Globus pallidus (tissue), 1 donor: ENCODE measurements around the gene KRT7.
"Not testable (repeated sequence)": the region's sequence is repeated elsewhere in the genome, so short reads cannot be mapped to it uniquely, and the experiment has no call there.

Experiments used
- DNase-seq: peaks from one replicate; pipeline ENCODE4 v3.0.0-alpha.2; 2015; ENCODE audit warnings: low spot score

The KRT7 gene

GRCh38 chr12:52278575-52279421, 45.8 kb downstream of the KRT7 start:
- peak; percentile 61 for DNase-seq

- DNase-seq = no peak
These were observed 46.6 kb downstream of the KRT7 start for GRCh38 chr12:52279422-52280318.

GRCh38 chr12:52280319-52280795, 47.3 kb downstream of the KRT7 start:
- DNase-seq = no peak

GRCh38 chr12:52280796-52281560, 47.9 kb downstream of the KRT7 start:
- DNase-seq = no peak

GRCh38 chr12:52284562-52285171, 51.6 kb downstream of the KRT7 start:
- DNase-seq = no peak

GRCh38 chr12:52285172-52285745, 52.2 kb downstream of the KRT7 start:
- no peak for DNase-seq

- no peak for DNase-seq
These were observed 52.9 kb downstream of the KRT7 start for GRCh38 chr12:52285851-52286530.

GRCh38 chr12:52286857-52287785, 54.1 kb downstream of the KRT7 start:
- not testable (repeated sequence) for DNase-seq

GRCh38 chr12:52287816-52288805, 55.1 kb downstream of the KRT7 start:
- DNase-seq = not testable (repeated sequence)

- not testable (repeated sequence) for DNase-seq
These were observed 57.6 kb downstream of the KRT7 start for GRCh38 chr12:52290483-52291134.

GRCh38 chr12:52291267-52291935, 58.4 kb downstream of the KRT7 start, which contains the start of gene KRT81:
Gene KRT81, minus strand, starts transcription at chr12:52291534. Its CDS starts 69 bp downstream, at chr12:52291465.
- no peak for DNase-seq

- DNase-seq = no peak
These were observed 60.9 kb downstream of the KRT7 start for GRCh38 chr12:52293926-52294325.

GRCh38 chr12:52294803-52295202, 61.8 kb downstream of the KRT7 start:
- no peak for DNase-seq

- DNase-seq = no peak
These were observed 62.6 kb downstream of the KRT7 start for GRCh38 chr12:52295663-52296062.

GRCh38 chr12:52296572-52297215, 63.7 kb downstream of the KRT7 start:
- DNase-seq = no peak
